Epithelial cell of prostate (primary cell): ENCODE results near the gene RNF130.

Experiments
- DNase-seq: peaks from one replicate; pipeline ENCODE4 v3.0.0-alpha.2; 2011; ENCODE audit warnings: low read depth, low spot score
- H3K27ac ChIP-seq: fragments of 450-650 bp; 2 replicates; pipeline ENCODE4 v1.5.1; 2017; ENCODE audit warnings: mild to moderate bottlenecking

Gene RNF130

DNA sequence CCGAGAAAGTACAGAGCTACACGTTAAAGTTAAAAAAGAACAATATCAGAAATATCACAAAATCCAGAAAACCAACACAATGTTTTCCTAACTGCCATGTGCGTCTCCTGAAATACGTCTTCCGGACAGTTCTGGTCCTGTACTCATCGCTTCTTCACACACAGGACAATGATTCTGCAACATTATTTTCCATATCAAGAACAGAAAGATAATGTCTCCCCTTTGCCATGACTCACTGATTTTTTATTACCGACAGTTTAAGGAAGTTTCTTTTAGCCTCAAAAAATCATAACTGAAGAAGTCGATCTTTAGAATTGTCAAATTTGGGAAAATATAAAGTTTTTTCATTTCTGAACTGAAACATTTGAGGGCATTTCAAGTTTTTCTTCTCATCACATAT lies 166.4 kb downstream of the RNF130 start:
- DNase-seq: no peak
- no peak overlapping the region for H3K27ac ChIP-seq
